A375 (cell line): ENCODE data around the gene OR52E8. TPM values are rescaled to one million over a fixed set of nuclear protein-coding genes. Genes with fewer than 3 reads are reported as not detected.

Source experiments
- total RNA-seq: library from RNA; depleted of rRNA; stranded (reverse); fragments of >200 nt; shearing (Covaris generic); gene quantifications from 2 replicates; pipeline ENCODE4 v1.2.3, GENCODE V29; 2014; rRNA removed

Gene OR52E8
- total RNA-seq: not detected in 2 replicates

DNA sequence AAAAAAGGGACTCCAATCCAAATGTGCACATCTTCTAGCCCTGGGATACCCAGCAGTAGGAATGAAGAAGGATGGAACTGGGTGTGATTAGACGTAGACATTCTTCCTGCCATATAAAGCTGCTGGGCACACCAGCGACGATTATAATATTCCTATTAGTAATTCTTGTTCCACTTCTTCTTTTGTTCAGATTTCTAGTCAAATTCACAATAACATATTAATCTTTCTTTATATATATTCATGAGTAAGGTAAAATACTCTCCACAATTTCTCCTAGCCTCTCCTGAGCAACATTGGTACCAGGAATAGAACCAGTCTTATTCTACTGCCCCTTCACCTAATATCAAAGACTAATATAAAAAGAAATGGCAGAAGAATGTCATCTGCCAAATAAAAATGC is at the start of gene OR52E8:
Gene OR52E8, minus strand, starts transcription at position 101 of the 400 bp plus-strand sequence. Its CDS starts 0 bp downstream, at position 101.

GRCh38 chr11:5892908-5893307 is 35.4 kb upstream of the OR52E8 start, which contains the start of gene OR52E5:
Gene OR52E5, plus strand, starts transcription at chr11:5893208. Its CDS starts 7,569 bp downstream, at chr11:5900777.

GRCh38 chr11:5880329-5880728 is 22.8 kb upstream of the OR52E8 start, which contains the start of gene OR52E4:
Gene OR52E4, plus strand, starts transcription at chr11:5880629. Its CDS starts 3,664 bp downstream, at chr11:5884293.

DNA sequence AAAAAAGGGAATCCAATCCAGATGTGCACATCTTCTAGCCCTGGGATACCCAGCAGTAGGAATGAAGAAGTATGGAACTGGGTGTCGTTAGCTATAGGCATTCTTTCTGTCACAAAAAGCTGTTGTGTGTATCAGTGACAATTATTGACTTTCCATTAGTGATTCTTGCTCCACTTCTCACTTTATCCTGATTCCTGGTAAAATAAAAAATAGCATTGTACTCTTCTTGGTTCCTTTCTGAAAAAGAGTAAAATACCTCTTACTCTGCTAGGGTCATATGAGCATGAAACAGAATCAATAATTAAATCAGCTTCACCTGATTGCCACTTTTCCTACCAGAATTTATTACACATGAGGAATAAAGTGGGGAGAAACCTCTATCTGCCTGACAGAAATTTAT is 15.7 kb downstream of the OR52E8 start, which contains the start of gene OR52E6:
Gene OR52E6, minus strand, starts transcription at position 101 of the 400 bp plus-strand sequence. Its CDS starts 0 bp downstream, at position 101.

GRCh38 chr11:5808500-5809121 is 48.9 kb downstream of the OR52E8 start, which contains the start of gene OR52N2:
Gene OR52N2, plus strand, starts transcription at chr11:5808924. Its CDS starts 11,412 bp downstream, at chr11:5820336.

Other genes with a start within 250 kb of the OR52E8 start
- 2.4 and 5.0 TPM in 2 replicates for gene TRIM34, start 232.7 kb downstream of the OR52E8 start, total RNA-seq
- gene TRIM5, start 172.6 kb downstream of the OR52E8 start, total RNA-seq: 9.8 and 11.9 TPM in 2 replicates
- gene TRIM22, start 167.9 kb downstream of the OR52E8 start, total RNA-seq: 1.3 and 1.7 TPM in 2 replicates
- not detected in 2 replicates for gene OR56B1, start 121.2 kb downstream of the OR52E8 start, total RNA-seq
- gene OR52N4, start 103.4 kb downstream of the OR52E8 start, total RNA-seq: not detected in 2 replicates
- not detected in 2 replicates for gene OR52N5, start 74.3 kb downstream of the OR52E8 start, total RNA-seq
- not detected in 2 replicates for gene OR52N1, start 66.4 kb downstream of the OR52E8 start, total RNA-seq
- not detected in 2 replicates for gene OR52N2, start 48.8 kb downstream of the OR52E8 start, total RNA-seq
- gene OR52E6, start 15.8 kb downstream of the OR52E8 start, total RNA-seq: not detected in 2 replicates
- not detected in 2 replicates for gene OR52E4, start 22.9 kb upstream of the OR52E8 start, total RNA-seq
- gene OR52E5, start 35.5 kb upstream of the OR52E8 start, total RNA-seq: not detected in 2 replicates
- not detected in 2 replicates for gene OR56A3, start 84.6 kb upstream of the OR52E8 start, total RNA-seq
- not detected in 2 replicates for gene OR56A5, start 110.8 kb upstream of the OR52E8 start, total RNA-seq
- gene OR52L1, start 129.3 kb upstream of the OR52E8 start, total RNA-seq: not detected in 2 replicates
- not detected in 2 replicates for gene OR56A4, start 149.3 kb upstream of the OR52E8 start, total RNA-seq
- gene OR56A1, start 173.1 kb upstream of the OR52E8 start, total RNA-seq: not detected in 2 replicates
- gene OR56B4, start 250.0 kb upstream of the OR52E8 start, total RNA-seq: not detected in 2 replicates